GM19035 (cell line): ENCODE results near the gene C20orf144.
"Not testable (repeated sequence)": the region's sequence is repeated elsewhere in the genome, so short reads cannot be mapped to it uniquely, and the experiment has no call there.

Source experiments
- ATAC-seq: cut with Tn5 transposase; IDR thresholded peaks from one replicate; pipeline ENCODE4 v1.9.1; 2021; ENCODE audit not compliant: unreplicated experiment

The C20orf144 gene

GRCh38 chr20:33662172-33662571, at the start of gene C20orf144:
TSS of gene C20orf144 (plus strand) at chr20:33662327. CDS start at chr20:33662346, 19 bp downstream.
- ATAC-seq, result no peak

- ATAC-seq, result no peak
Observed at GRCh38 chr20:33621717-33622400, 40.3 kb upstream of the C20orf144 start.

GRCh38 chr20:33622705-33623365, 39.3 kb upstream of the C20orf144 start:
- ATAC-seq, result no peak

- no peak for ATAC-seq
Observed at GRCh38 chr20:33624399-33624798, 37.7 kb upstream of the C20orf144 start.

- no peak for ATAC-seq
Observed at GRCh38 chr20:33626190-33626589, 35.9 kb upstream of the C20orf144 start.

- ATAC-seq, result no peak
Observed at GRCh38 chr20:33627577-33628216, 34.4 kb upstream of the C20orf144 start.

- ATAC-seq, result no peak
Observed at GRCh38 chr20:33629533-33629932, 32.6 kb upstream of the C20orf144 start.

GRCh38 chr20:33629979-33630378, 32.1 kb upstream of the C20orf144 start:
- no peak for ATAC-seq

- ATAC-seq, result no peak
Observed at GRCh38 chr20:33630507-33630906, 31.6 kb upstream of the C20orf144 start.

- ATAC-seq, result not testable (repeated sequence)
Observed at GRCh38 chr20:33631910-33632309, 30.2 kb upstream of the C20orf144 start.

GRCh38 chr20:33635341-33635740, 26.8 kb upstream of the C20orf144 start:
- ATAC-seq, result no peak

- no peak for ATAC-seq
Observed at GRCh38 chr20:33636776-33637175, 25.4 kb upstream of the C20orf144 start.

- ATAC-seq, result no peak
Observed at GRCh38 chr20:33640287-33640686, 21.8 kb upstream of the C20orf144 start.

GRCh38 chr20:33644313-33645071, 17.6 kb upstream of the C20orf144 start:
- ATAC-seq, result no peak

GRCh38 chr20:33645072-33645358, 17.1 kb upstream of the C20orf144 start:
- no peak for ATAC-seq

- ATAC-seq, result no peak
Observed at GRCh38 chr20:33645396-33645795, 16.7 kb upstream of the C20orf144 start.

GRCh38 chr20:33646191-33646590, 15.9 kb upstream of the C20orf144 start:
- ATAC-seq, result no peak

- ATAC-seq, result not testable (repeated sequence)
Observed at GRCh38 chr20:33646959-33647602, 15.0 kb upstream of the C20orf144 start.

- ATAC-seq, result no peak
Observed at GRCh38 chr20:33647603-33648395, 14.3 kb upstream of the C20orf144 start.

GRCh38 chr20:33648396-33649004, 13.6 kb upstream of the C20orf144 start:
- ATAC-seq, result no peak
